HEK293 (cell line): ENCODE measurements around the gene KRT78.

Experiments
- CTCF ChIA-PET: fragments of 350-600 bp; formaldehyde crosslinking; extraction: SDS; loops from one replicate; lab custom pipeline; 2021; ENCODE audit warnings: antibody characterized with exemption; lab: Yijun Ruan, JAX
- POLR2A ChIA-PET: fragments of 300-600 bp; formaldehyde crosslinking; extraction: SDS; loops from one replicate; lab custom pipeline; 2020; ENCODE audit warnings: antibody characterized with exemption, inconsistent platforms; lab: Yijun Ruan, JAX
- H3K27ac ChIP-seq: fragments of 200-500 bp; sonication (Bioruptor generic); 2 replicates; pipeline ENCODE4 v1.5.1; 2014; ENCODE audit warnings: low read depth, low read length, control low read depth, inconsistent platforms; ENCODE audit errors: extremely low read depth
- H3K36me3 ChIP-seq, 2 experiments: fragments of 200-500 bp in 1 of 2; sonication (Bioruptor generic) in 1 of 2; 1 replicate in 1 of 2; 2 replicates in 1 of 2; pipeline ENCODE4 v1.5.1; 2014 to 2017; ENCODE audit warnings: inconsistent platforms in 2 of 2, low read length in 2 of 2; ENCODE audit not compliant: control insufficient read depth in 2 of 2, insufficient read depth in 1 of 2
- H3K4me1 ChIP-seq: fragments of 200-500 bp; sonication (Bioruptor generic); 2 replicates; pipeline ENCODE4 v1.5.1; 2014; ENCODE audit warnings: mild to moderate bottlenecking, low read length, inconsistent platforms; ENCODE audit not compliant: control insufficient read depth, insufficient read depth
- H3K4me3 ChIP-seq: 2 replicates; pipeline ENCODE4 v1.5.1; 2011; ENCODE audit warnings: low read depth, mild to moderate bottlenecking, control low read depth, low read length, moderate library complexity
- H3K9me3 ChIP-seq: fragments of 200-500 bp; sonication (Bioruptor generic); 2 replicates; pipeline ENCODE4 v1.5.1; 2014; ENCODE audit warnings: low read depth, low read length, inconsistent platforms; ENCODE audit not compliant: control insufficient read depth, insufficient read depth
- AEBP2 ChIP-seq: fragments of 450-650 bp; formaldehyde crosslinking; IDR thresholded peaks from 2 replicates; pipeline ENCODE4 v1.5.1; 2016; ENCODE audit warnings: missing biosample characterization, missing genetic modification characterization, borderline replicate concordance
- BCL11B ChIP-seq: fragments of 450-650 bp; formaldehyde crosslinking; IDR thresholded peaks from 2 replicates; pipeline ENCODE4 v1.5.1; 2016; ENCODE audit warnings: low read depth, missing biosample characterization, missing genetic modification characterization
- BCL6B ChIP-seq: fragments of 450-650 bp; formaldehyde crosslinking; IDR thresholded peaks from 2 replicates; pipeline ENCODE4 v1.5.1; 2017; ENCODE audit warnings: missing biosample characterization, missing genetic modification characterization
- HOXC10 ChIP-seq: sonication (generic); formaldehyde crosslinking; IDR thresholded peaks from 2 replicates; pipeline ENCODE4 v1.8.1; 2023; ENCODE audit warnings: mild to moderate bottlenecking, missing genetic modification reagents
- KLF1 ChIP-seq: fragments of 450-650 bp; formaldehyde crosslinking; IDR thresholded peaks from 2 replicates; pipeline ENCODE4 v1.5.1; 2016; ENCODE audit warnings: missing biosample characterization, missing genetic modification characterization
- SP7 ChIP-seq: fragments of 450-650 bp; formaldehyde crosslinking; IDR thresholded peaks from 2 replicates; pipeline ENCODE4 v1.5.1; 2016; ENCODE audit warnings: missing biosample characterization, missing genetic modification characterization
- TRIM28 ChIP-seq: IDR thresholded peaks from 2 replicates; pipeline ENCODE4 v1.6.1; 2011; ENCODE audit warnings: low read length, control low read depth, borderline replicate concordance
- ZBTB20 ChIP-seq: fragments of 450-650 bp; formaldehyde crosslinking; IDR thresholded peaks from 2 replicates; pipeline ENCODE4 v1.5.1; 2016; ENCODE audit warnings: missing biosample characterization, missing genetic modification characterization
- ZBTB44 ChIP-seq: fragments of 450-650 bp; IDR thresholded peaks from 2 replicates; pipeline ENCODE4 v1.5.1; 2018; ENCODE audit warnings: missing biosample characterization, mild to moderate bottlenecking, missing genetic modification characterization
- ZBTB48 ChIP-seq: fragments of 450-650 bp; formaldehyde crosslinking; IDR thresholded peaks from 2 replicates; pipeline ENCODE4 v1.5.1; 2016; ENCODE audit warnings: missing biosample characterization, missing genetic modification characterization
- ZEB2 ChIP-seq: fragments of 450-650 bp; formaldehyde crosslinking; IDR thresholded peaks from 2 replicates; pipeline ENCODE4 v1.5.1; 2016; ENCODE audit warnings: missing biosample characterization, missing genetic modification characterization
- ZNF121 ChIP-seq: fragments of 450-650 bp; formaldehyde crosslinking; IDR thresholded peaks from 2 replicates; pipeline ENCODE4 v1.5.1; 2016; ENCODE audit warnings: missing biosample characterization, missing genetic modification characterization
- ZNF157 ChIP-seq: fragments of 450-650 bp; formaldehyde crosslinking; IDR thresholded peaks from 2 replicates; pipeline ENCODE4 v1.5.1; 2016; ENCODE audit warnings: missing biosample characterization, missing genetic modification characterization
- ZNF175 ChIP-seq: fragments of 450-650 bp; formaldehyde crosslinking; IDR thresholded peaks from 2 replicates; pipeline ENCODE4 v1.5.1; 2016; ENCODE audit warnings: missing biosample characterization, missing genetic modification characterization
- ZNF302 ChIP-seq: fragments of 450-650 bp; formaldehyde crosslinking; IDR thresholded peaks from 2 replicates; pipeline ENCODE4 v1.5.1; 2016; ENCODE audit warnings: missing biosample characterization, missing genetic modification characterization, low read depth
- ZNF354C ChIP-seq: fragments of 450-650 bp; formaldehyde crosslinking; IDR thresholded peaks from 2 replicates; pipeline ENCODE4 v1.5.1; 2016; ENCODE audit warnings: missing biosample characterization, missing genetic modification characterization, low read depth, borderline replicate concordance
- ZNF426 ChIP-seq: fragments of 450-650 bp; formaldehyde crosslinking; IDR thresholded peaks from 2 replicates; pipeline ENCODE4 v1.5.1; 2017; ENCODE audit warnings: missing biosample characterization, missing genetic modification characterization, mild to moderate bottlenecking, inconsistent platforms, moderate library complexity
- ZNF513 ChIP-seq: fragments of 450-650 bp; IDR thresholded peaks from 2 replicates; pipeline ENCODE4 v1.5.1; 2018; ENCODE audit warnings: missing biosample characterization, missing genetic modification characterization
- ZNF600 ChIP-seq: fragments of 450-650 bp; formaldehyde crosslinking; IDR thresholded peaks from 2 replicates; pipeline ENCODE4 v1.5.1; 2016; ENCODE audit warnings: missing biosample characterization, missing genetic modification characterization
- ZNF610 ChIP-seq: fragments of 450-650 bp; formaldehyde crosslinking; IDR thresholded peaks from 2 replicates; pipeline ENCODE4 v1.5.1; 2016; ENCODE audit warnings: missing biosample characterization, missing genetic modification characterization, borderline replicate concordance
- ZNF623 ChIP-seq: fragments of 450-650 bp; formaldehyde crosslinking; IDR thresholded peaks from 2 replicates; pipeline ENCODE4 v1.5.1; 2016; ENCODE audit warnings: missing biosample characterization, missing genetic modification characterization
- ZNF626 ChIP-seq: fragments of 450-650 bp; sonication (Bioruptor Pico); formaldehyde crosslinking; IDR thresholded peaks from 2 replicates; pipeline ENCODE4 v1.5.1; 2018; ENCODE audit warnings: missing biosample characterization, missing genetic modification characterization, inconsistent platforms
- ZNF645 ChIP-seq: fragments of 450-650 bp; formaldehyde crosslinking; IDR thresholded peaks from 2 replicates; pipeline ENCODE4; 2016; ENCODE audit warnings: missing biosample characterization, missing genetic modification characterization
- ZSCAN23 ChIP-seq: fragments of 450-650 bp; formaldehyde crosslinking; IDR thresholded peaks from 2 replicates; pipeline ENCODE4 v1.5.1; 2016; ENCODE audit warnings: missing biosample characterization, missing genetic modification characterization
- ZXDB ChIP-seq: fragments of 450-650 bp; formaldehyde crosslinking; IDR thresholded peaks from 2 replicates; pipeline ENCODE4 v1.5.1; 2016; ENCODE audit warnings: missing biosample characterization, missing genetic modification characterization

The KRT78 gene

GRCh38 chr12:52815161-52815560, 33.6 kb downstream of the KRT78 start:
- Histone ChIP-seq H3K9me3 (no peaks in the 10 kb centered on the region), H3K36me3 (no peaks in the 10 kb centered on the region), H3K4me3 (no peak overlapping the region), H3K27ac (no peak overlapping the region), H3K4me1 (no peaks in the 10 kb centered on the region)
- CTCF ChIA-PET, result no interaction called here
- POLR2A ChIA-PET, result no interaction called here
- TF ChIP-seq ZNF626 (tag by site-specific recombination) (no peak), ZNF302 (no peak), ZSCAN23 (tag by site-specific recombination) (no peak), BCL11B (no peak), ZNF121 (tag by site-specific recombination) (no peak)

- ChIA-PET POLR2A (no interaction called here), CTCF (no interaction called here)
- no peaks in the 10 kb centered on the region for H3K36me3 ChIP-seq
- no peaks in the 10 kb centered on the region for H3K4me1 ChIP-seq
- no peaks in the 10 kb centered on the region for H3K9me3 ChIP-seq
- TF ChIP-seq ZNF354C, result no peak
- TF ChIP-seq KLF1 (tag by site-specific recombination), result no peak
- TF ChIP-seq ZNF645 (tag by site-specific recombination), result no peak
- no peak for TF ChIP-seq ZNF426 (tag by site-specific recombination)
- no peak for TF ChIP-seq HOXC10 (CRISPR knock-in tag)
- no peak for TF ChIP-seq ZBTB20 (tag by site-specific recombination)
- no peak for TF ChIP-seq ZNF513
- TF ChIP-seq ZNF175, result no peak
- TF ChIP-seq ZNF600 (tag by site-specific recombination), result no peak
- H3K27ac ChIP-seq, result no peak overlapping the region
- H3K4me3 ChIP-seq, result no peak overlapping the region
These were observed 34.1 kb downstream of the KRT78 start for GRCh38 chr12:52814710-52815155.

- ChIA-PET CTCF (interaction anchor here (0.8 kb wide), 1 partner anchor 12 kb away, joined by 4 read pairs; no protein-coding TSS in a partner anchor), POLR2A (no interaction called here)
- no peak for TF ChIP-seq ZNF157 (tag by site-specific recombination)
- TF ChIP-seq ZNF610, result no peak
- TF ChIP-seq BCL6B (tag by site-specific recombination), result no peak
- TF ChIP-seq ZBTB44 (tag by site-specific recombination), result no peak
- no peak for TF ChIP-seq ZBTB48 (tag by site-specific recombination)
- TF ChIP-seq ZEB2 (tag by site-specific recombination), result no peak
- no peak for TF ChIP-seq ZXDB
- TF ChIP-seq AEBP2 (tag by site-specific recombination), result no peak
- TF ChIP-seq TRIM28, result no peak
- no peak for TF ChIP-seq ZNF623 (tag by site-specific recombination)
- TF ChIP-seq SP7, result no peak
These were observed 34.7 kb downstream of the KRT78 start, which contains the start of gene KRT4 for GRCh38 chr12:52813885-52814709. KRT4 (minus strand) TSS chr12:52814116; CDS start chr12:52814058, 58 bp downstream.

More at GRCh38 chr12:52813885-52814709, 34.7 kb downstream of the KRT78 start, which contains the start of gene KRT4:
- no peak within 1 kb of the TSS for H3K27ac ChIP-seq
- H3K4me3 ChIP-seq, result no peak within 1 kb of the TSS
- H3K4me1 ChIP-seq, result no peaks in the 10 kb centered on the region
- no peaks in the 10 kb centered on the region for H3K9me3 ChIP-seq
- no peaks in the 10 kb centered on the region for H3K36me3 ChIP-seq
